ENCODE data around the gene CPLX4.

The CPLX4 gene

DNA sequence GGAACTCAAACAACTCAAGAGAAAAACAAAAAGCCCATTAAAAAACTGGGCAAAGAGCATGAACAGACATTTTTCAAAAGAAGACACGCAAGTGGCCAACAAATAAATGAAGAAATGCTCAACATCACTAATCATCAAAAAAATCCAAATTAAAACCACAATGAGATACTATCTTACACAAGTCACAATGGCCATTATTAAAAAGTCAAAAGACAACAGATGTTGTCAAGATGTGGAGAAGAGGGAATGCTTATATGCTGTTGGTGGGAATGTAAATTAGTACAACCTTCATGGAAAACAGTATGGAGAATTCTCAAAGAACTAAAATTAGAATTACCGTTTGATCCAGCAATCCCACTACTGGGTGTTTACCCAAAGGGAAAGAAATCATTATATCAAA lies 25.5 kb upstream of the CPLX4 start:
- Histone ChIP-seq H3K4me1 (ENCODE audit: control insufficient read depth, insufficient read depth, low read length) (peaks cover 15% of the 10 kb centered on the region), H3K27me3 (replicated peaks; ENCODE audit: control insufficient read depth, insufficient read depth, low read length) (no peaks in the 10 kb centered on the region), H3K4me3 (ENCODE audit: low read length) (no peak overlapping the region), H3K9me3 (ENCODE audit: control insufficient read depth, low read length) (peaks cover 23% of the 10 kb centered on the region), H3K36me3 (ENCODE audit: control insufficient read depth, insufficient read depth, low read length, severe bottlenecking) (peaks cover 84% of the 10 kb centered on the region), H3K9ac (ENCODE audit: low read length) (no peak overlapping the region)
- no peak for DNase-seq (ENCODE audit: low read depth)

DNA sequence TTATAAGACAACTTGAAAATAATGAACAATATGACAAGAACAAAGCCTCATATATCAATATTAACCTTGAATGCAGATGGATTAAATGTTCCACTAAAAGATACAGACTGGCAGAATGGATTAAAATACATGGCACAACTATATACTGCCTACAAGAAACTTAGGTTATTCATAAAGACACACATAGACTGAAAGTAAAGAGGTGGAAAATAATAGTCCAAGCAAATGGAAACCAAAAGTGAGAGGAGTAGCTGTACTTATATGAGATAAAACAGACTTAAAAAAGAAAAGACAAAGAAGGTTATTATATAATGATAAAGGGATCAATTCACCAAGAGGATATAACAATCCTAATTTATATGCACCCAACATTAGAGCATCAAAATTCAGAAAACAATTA lies 22.4 kb upstream of the CPLX4 start:
- H3K4me3 ChIP-seq (ENCODE audit: low read length) = no peak overlapping the region
- H3K27me3 ChIP-seq (replicated peaks; ENCODE audit: control insufficient read depth, insufficient read depth, low read length) = no peaks in the 10 kb centered on the region
- peaks cover 15% of the 10 kb centered on the region for H3K4me1 ChIP-seq (ENCODE audit: control insufficient read depth, insufficient read depth, low read length)
- no peak for DNase-seq (ENCODE audit: low read depth)
- peaks cover 82% of the 10 kb centered on the region for H3K36me3 ChIP-seq (ENCODE audit: control insufficient read depth, insufficient read depth, low read length, severe bottlenecking)
- no peak overlapping the region for H3K9ac ChIP-seq (ENCODE audit: low read length)
- H3K9me3 ChIP-seq (ENCODE audit: control insufficient read depth, low read length) = peaks cover 23% of the 10 kb centered on the region

DNA sequence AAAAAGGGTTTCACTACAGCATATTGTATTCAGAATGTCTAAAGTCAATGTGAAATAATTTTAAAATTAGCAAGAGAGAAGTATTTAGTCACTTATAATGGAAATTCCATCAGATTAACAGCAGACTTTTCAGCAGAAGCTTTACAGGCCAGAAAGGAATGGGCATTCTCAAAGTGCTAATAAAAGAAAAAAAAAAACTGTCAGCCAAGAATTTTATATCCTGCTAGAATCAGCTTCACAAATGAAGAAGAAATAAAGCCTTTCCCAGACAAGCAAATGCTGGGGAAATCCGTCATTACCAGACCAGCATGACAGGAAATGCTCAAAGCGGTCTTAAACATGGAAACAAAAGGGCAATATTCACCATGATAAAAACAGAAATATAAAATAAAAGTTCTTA lies 21.9 kb upstream of the CPLX4 start:
- Histone ChIP-seq H3K36me3 (ENCODE audit: control insufficient read depth, insufficient read depth, low read length, severe bottlenecking) (peaks cover 82% of the 10 kb centered on the region), H3K9ac (ENCODE audit: low read length) (no peak overlapping the region), H3K4me3 (ENCODE audit: low read length) (no peak overlapping the region), H3K27me3 (replicated peaks; ENCODE audit: control insufficient read depth, insufficient read depth, low read length) (no peaks in the 10 kb centered on the region), H3K4me1 (ENCODE audit: control insufficient read depth, insufficient read depth, low read length) (peaks cover 10% of the 10 kb centered on the region), H3K9me3 (ENCODE audit: control insufficient read depth, low read length) (peaks cover 23% of the 10 kb centered on the region)
- DNase-seq (ENCODE audit: low read depth) = no peak

DNA sequence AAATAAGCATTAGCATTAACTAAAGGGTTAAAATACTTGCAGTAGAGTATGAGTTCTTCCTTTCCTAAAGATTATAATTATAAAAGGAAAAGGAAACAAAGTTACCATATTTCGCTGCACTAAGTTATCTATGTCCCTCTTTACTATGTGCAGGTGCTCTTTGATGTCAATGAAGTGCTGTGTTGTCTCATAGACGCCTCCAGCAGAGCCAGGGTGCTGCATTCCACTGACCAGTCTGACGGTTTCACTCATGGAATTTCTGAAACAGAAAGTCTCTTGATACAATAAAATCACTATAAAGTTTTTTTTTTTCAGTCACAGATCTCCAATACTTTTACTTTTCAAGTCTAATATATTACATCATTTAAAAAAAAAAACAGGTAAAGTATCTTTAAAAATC lies 14.5 kb upstream of the CPLX4 start:
- peaks cover 97% of the 10 kb centered on the region for H3K36me3 ChIP-seq (ENCODE audit: control insufficient read depth, insufficient read depth, low read length, severe bottlenecking)
- DNase-seq (ENCODE audit: low read depth) = no peak
- no peaks in the 10 kb centered on the region for H3K9me3 ChIP-seq (ENCODE audit: control insufficient read depth, low read length)

DNA sequence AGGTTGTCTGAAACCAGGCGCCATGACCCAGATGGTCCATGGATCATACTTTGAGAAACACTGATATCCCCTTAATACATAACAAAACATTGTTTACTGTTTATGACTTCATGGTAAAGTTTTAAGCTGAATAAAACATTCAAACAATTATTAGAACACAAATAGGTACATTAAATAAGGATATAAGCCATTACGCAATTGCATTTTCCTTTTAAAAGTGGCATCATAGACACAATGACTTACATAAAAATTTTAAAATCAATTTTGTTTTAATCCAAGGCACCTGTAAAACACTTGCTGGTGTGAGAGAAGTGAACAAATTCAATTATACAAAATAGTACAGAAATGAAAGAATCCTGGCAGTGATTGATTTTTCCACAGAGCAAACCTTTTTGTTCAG lies 10.2 kb upstream of the CPLX4 start:
- no peak for DNase-seq (ENCODE audit: low read depth)
- H3K36me3 ChIP-seq (ENCODE audit: control insufficient read depth, insufficient read depth, low read length, severe bottlenecking) = peaks cover 85% of the 10 kb centered on the region
- H3K9ac ChIP-seq (ENCODE audit: low read length) = no peak overlapping the region
- H3K27me3 ChIP-seq (replicated peaks; ENCODE audit: control insufficient read depth, insufficient read depth, low read length) = no peaks in the 10 kb centered on the region
- no peaks in the 10 kb centered on the region for H3K4me1 ChIP-seq (ENCODE audit: control insufficient read depth, insufficient read depth, low read length)
- H3K4me3 ChIP-seq (ENCODE audit: low read length) = no peak overlapping the region
- no peaks in the 10 kb centered on the region for H3K9me3 ChIP-seq (ENCODE audit: control insufficient read depth, low read length)

More for the DNA sequence above, 14.5 kb upstream of the CPLX4 start:
- Histone ChIP-seq H3K4me1 (ENCODE audit: control insufficient read depth, insufficient read depth, low read length) (no peaks in the 10 kb centered on the region), H3K9ac (ENCODE audit: low read length) (no peak overlapping the region), H3K27me3 (replicated peaks; ENCODE audit: control insufficient read depth, insufficient read depth, low read length) (no peaks in the 10 kb centered on the region), H3K4me3 (ENCODE audit: low read length) (no peak overlapping the region)

DNA sequence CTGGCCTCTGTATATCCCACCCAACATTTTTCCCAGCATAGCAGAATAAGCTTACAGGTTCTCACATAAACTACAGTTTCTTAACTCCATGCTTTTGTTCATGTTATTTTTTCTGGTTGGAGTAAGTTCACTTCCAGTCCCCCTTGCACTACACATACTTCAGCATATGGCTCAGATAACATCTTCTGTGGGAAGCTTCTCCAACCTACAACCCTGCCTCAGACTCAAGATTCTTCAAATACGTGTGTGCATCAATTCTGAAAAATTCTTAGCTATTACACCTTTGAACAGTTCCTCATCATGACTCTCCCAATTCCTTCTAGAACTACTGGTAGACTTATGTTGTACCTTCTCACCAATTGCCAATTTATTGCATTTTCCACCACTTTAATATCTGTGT lies 7.5 kb upstream of the CPLX4 start:
- H3K4me3 ChIP-seq (ENCODE audit: low read length) = no peak overlapping the region
- no peaks in the 10 kb centered on the region for H3K4me1 ChIP-seq (ENCODE audit: control insufficient read depth, insufficient read depth, low read length)
- H3K36me3 ChIP-seq (ENCODE audit: control insufficient read depth, insufficient read depth, low read length, severe bottlenecking) = peaks cover 58% of the 10 kb centered on the region
- no peak overlapping the region for H3K9ac ChIP-seq (ENCODE audit: low read length)
- no peak for DNase-seq (ENCODE audit: low read depth)
- no peaks in the 10 kb centered on the region for H3K9me3 ChIP-seq (ENCODE audit: control insufficient read depth, low read length)
- H3K27me3 ChIP-seq (replicated peaks; ENCODE audit: control insufficient read depth, insufficient read depth, low read length) = no peaks in the 10 kb centered on the region

DNA sequence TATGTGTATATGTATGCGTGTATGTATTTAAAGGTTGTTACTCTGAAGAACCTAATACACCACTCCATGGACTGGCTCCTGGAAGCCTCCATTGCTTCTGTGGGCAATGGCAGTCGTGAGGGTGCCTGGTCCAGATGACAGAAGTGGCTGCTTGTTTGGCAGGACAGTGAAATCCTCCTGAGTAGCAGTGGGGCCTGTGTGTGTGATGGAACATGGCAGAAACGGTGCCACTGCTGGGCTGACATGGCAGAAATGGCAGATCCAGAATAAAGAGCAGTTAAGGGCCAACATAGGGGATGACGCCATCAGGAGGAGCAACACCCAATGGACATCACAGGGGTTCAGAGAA lies 6.1 kb upstream of the CPLX4 start:
- Histone ChIP-seq H3K9ac (ENCODE audit: low read length) (no peak overlapping the region), H3K27me3 (replicated peaks; ENCODE audit: control insufficient read depth, insufficient read depth, low read length) (no peaks in the 10 kb centered on the region), H3K9me3 (ENCODE audit: control insufficient read depth, low read length) (no peaks in the 10 kb centered on the region), H3K4me1 (ENCODE audit: control insufficient read depth, insufficient read depth, low read length) (no peaks in the 10 kb centered on the region), H3K36me3 (ENCODE audit: control insufficient read depth, insufficient read depth, low read length, severe bottlenecking) (peaks cover 44% of the 10 kb centered on the region), H3K4me3 (ENCODE audit: low read length) (no peak overlapping the region)
- DNase-seq (ENCODE audit: low read depth) = no peak

DNA sequence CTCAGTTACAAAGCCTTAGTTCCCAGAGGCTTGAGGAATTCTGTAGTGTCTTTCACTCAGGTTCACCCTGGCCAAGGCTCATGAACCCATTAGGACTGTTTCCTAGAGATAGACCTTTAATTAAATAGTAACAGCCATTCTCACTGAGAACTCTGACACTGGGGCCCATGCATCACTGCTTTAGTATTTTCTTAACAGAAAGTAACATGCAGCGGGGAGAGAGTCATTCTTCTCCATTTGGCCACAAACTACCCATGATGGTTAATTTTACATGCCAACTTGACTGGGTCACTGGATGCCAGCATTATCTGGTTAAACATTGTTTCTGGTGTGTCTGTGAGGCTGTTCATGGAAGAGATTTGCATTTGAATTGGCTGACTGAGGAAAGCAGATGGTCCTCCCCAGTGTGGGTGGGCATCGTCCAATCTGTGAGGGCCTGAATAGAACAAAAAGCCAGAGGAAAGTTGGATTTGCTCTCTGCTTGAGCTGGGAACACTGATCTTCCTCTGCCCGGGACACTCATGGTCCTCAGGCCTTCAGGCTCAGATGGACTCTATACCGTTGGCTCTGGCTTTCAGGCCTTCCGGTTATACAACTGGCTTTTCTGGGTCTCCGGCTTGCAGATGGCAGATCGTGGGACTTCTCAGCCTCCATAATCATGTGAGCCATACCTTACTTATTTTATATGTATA lies 5.6 kb upstream of the CPLX4 start:
- Histone ChIP-seq H3K9me3 (ENCODE audit: control insufficient read depth, low read length) (no peaks in the 10 kb centered on the region), H3K36me3 (ENCODE audit: control insufficient read depth, insufficient read depth, low read length, severe bottlenecking) (peaks cover 39% of the 10 kb centered on the region), H3K4me3 (ENCODE audit: low read length) (no peak overlapping the region), H3K4me1 (ENCODE audit: control insufficient read depth, insufficient read depth, low read length) (no peaks in the 10 kb centered on the region), H3K9ac (ENCODE audit: low read length) (no peak overlapping the region), H3K27me3 (replicated peaks; ENCODE audit: control insufficient read depth, insufficient read depth, low read length) (no peaks in the 10 kb centered on the region)
- DNase-seq (ENCODE audit: low read depth) = no peak

DNA sequence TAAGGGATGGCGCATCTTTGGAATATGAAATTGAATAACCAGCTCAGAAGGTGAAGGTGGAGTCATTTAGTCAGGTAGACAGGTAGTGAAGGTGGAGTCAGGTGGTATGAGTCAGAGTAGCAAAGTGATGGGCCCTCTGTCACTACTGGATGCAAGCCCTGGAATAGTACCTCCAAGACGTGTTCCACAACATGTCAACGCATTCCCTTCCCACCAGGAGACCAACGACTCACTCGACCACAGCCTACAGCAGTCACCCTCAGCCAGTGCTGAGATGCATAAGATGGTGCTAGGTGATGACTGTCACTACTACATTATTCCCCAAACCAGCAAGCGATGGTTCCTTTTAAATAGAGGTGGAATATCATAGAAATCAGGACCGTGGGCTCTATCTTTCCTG lies 6.8 kb downstream of the CPLX4 start:
- Histone ChIP-seq H3K36me3 (ENCODE audit: control insufficient read depth, insufficient read depth, low read length, severe bottlenecking) (no peaks in the 10 kb centered on the region), H3K4me3 (ENCODE audit: low read length) (no peak overlapping the region), H3K9ac (ENCODE audit: low read length) (no peak overlapping the region), H3K4me1 (ENCODE audit: control insufficient read depth, insufficient read depth, low read length) (peaks cover 3% of the 10 kb centered on the region), H3K9me3 (ENCODE audit: control insufficient read depth, low read length) (no peaks in the 10 kb centered on the region), H3K27me3 (replicated peaks; ENCODE audit: control insufficient read depth, insufficient read depth, low read length) (peaks cover 44% of the 10 kb centered on the region)
- no peak for DNase-seq (ENCODE audit: low read depth)

DNA sequence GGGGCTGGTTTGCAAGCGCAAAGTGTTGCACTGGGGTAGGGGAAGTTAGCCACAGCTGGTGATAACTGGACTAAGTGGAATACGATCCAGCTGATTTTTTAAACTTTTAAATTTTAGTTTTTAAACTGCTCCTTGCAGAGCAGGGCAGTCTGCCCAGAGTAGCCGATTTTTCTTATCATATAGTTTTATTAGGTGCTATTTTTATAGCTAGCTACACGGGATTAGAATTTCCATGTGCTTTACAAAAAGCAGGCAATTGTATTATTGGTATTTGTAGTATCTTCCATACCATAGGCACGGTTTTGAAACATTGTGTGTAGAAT lies 9.6 kb downstream of the CPLX4 start:
- Histone ChIP-seq H3K36me3 (ENCODE audit: control insufficient read depth, insufficient read depth, low read length, severe bottlenecking) (no peaks in the 10 kb centered on the region), H3K9ac (ENCODE audit: low read length) (peak overlapping the region; percentile 14), H3K9me3 (ENCODE audit: control insufficient read depth, low read length) (no peaks in the 10 kb centered on the region), H3K27me3 (replicated peaks; ENCODE audit: control insufficient read depth, insufficient read depth, low read length) (peaks cover 68% of the 10 kb centered on the region), H3K4me1 (ENCODE audit: control insufficient read depth, insufficient read depth, low read length) (peaks cover 3% of the 10 kb centered on the region), H3K4me3 (ENCODE audit: low read length) (peak overlapping the region; percentile 57)
- DNase-seq (ENCODE audit: low read depth) = no peak

DNA sequence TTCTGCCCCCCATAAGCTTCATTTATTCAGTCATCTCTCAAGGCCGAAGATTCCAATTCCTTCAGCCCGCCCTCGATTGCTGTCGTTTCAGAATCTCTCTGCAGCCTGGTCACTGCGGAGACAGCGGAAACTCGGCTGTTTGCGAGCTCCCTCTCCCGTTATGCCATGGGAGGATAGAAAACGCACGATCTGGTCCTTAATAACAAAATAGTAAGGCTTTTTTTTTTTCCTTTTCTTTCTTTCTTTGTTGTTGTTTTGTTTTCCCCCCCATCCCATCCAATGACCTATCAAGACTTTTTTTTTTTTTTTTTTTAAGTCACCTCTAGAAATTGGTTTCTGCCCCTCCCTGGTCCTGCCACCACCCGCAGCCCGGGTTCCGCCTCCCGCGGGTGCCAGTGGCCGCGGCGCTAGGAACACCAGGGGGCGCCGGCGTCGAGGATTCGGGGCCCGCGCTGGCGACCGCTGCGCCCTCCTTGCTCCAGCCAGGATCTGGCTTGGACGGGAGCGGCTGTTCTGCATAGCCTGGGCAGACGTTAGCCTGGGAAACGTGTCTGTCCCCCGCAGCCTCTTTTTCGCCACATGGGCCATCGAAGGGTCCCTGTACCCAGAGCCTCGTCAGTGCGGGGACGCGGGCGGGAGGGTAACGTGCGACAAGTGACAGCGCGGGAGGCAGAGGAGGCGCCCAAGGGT lies 10.1 kb downstream of the CPLX4 start:
- Histone ChIP-seq H3K27me3 (replicated peaks; ENCODE audit: control insufficient read depth, insufficient read depth, low read length) (peaks cover 73% of the 10 kb centered on the region), H3K4me1 (ENCODE audit: control insufficient read depth, insufficient read depth, low read length) (peaks cover 3% of the 10 kb centered on the region), H3K4me3 (ENCODE audit: low read length) (peak overlapping the region; percentile 64), H3K9ac (ENCODE audit: low read length) (peak overlapping the region; percentile 14), H3K36me3 (ENCODE audit: control insufficient read depth, insufficient read depth, low read length, severe bottlenecking) (no peaks in the 10 kb centered on the region), H3K9me3 (ENCODE audit: control insufficient read depth, low read length) (no peaks in the 10 kb centered on the region)
- DNase-seq (ENCODE audit: low read depth) = peak; percentile 92

DNA sequence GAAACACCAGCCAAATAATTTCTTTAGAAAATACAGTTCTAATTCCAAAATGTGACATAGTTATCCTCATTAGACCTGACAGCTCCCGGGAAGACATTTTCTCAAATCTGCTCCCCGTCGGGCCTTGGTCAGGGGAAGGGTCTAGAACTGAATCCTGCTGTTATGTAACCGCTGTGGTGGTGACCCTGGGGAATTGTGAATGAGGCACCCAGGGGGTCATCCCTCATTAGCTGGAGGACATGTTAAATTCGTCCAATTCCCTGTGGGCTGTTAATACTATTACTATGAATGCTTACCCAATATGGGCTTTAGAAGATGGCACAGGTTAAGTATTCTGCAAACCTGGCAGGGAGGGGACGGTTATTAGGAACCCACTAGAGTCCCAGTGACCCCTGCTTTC lies 11.8 kb downstream of the CPLX4 start:
- no peak for DNase-seq (ENCODE audit: low read depth)
- H3K27me3 ChIP-seq (replicated peaks; ENCODE audit: control insufficient read depth, insufficient read depth, low read length) = peaks cover 73% of the 10 kb centered on the region
- no peak overlapping the region for H3K4me3 ChIP-seq (ENCODE audit: low read length)
- peaks cover 3% of the 10 kb centered on the region for H3K4me1 ChIP-seq (ENCODE audit: control insufficient read depth, insufficient read depth, low read length)
- H3K9ac ChIP-seq (ENCODE audit: low read length) = no peak overlapping the region
- H3K9me3 ChIP-seq (ENCODE audit: control insufficient read depth, low read length) = no peaks in the 10 kb centered on the region
- no peaks in the 10 kb centered on the region for H3K36me3 ChIP-seq (ENCODE audit: control insufficient read depth, insufficient read depth, low read length, severe bottlenecking)

Data from adipocyte (in vitro differentiated cells).